Right cardiac atrium (tissue), 5 donors: ENCODE measurements around the gene TMEM258. TPM values are rescaled to one million over a fixed set of nuclear protein-coding genes. Genes with fewer than 3 reads are reported as not detected.

ENCODE experiments used
- ATAC-seq, 2 donors: fragments of 200-7000 bp; cut with Tn5 transposase; one replicate each; pipeline versions ENCODE4 v1.8.0 to v1.9.1; 2020; ENCODE audit warnings: moderate library complexity in 2 of 2, mild to moderate bottlenecking in 1 of 2
- DNase-seq, 3 donors: peaks; one replicate each; pipeline ENCODE4 v3.0.0-alpha.2; 2020
- H3K27ac ChIP-seq: one replicate; pipeline ENCODE4 v1.5.1; 2013; ENCODE audit warnings: mild to moderate bottlenecking, low read length, control low read depth, moderate library complexity
- H3K27me3 ChIP-seq: one replicate; pipeline ENCODE4 v1.6.1; 2013; ENCODE audit not compliant: control insufficient read depth, insufficient read depth
- H3K4me1 ChIP-seq: one replicate; pipeline ENCODE4 v1.6.1; 2013; ENCODE audit warnings: low read length; ENCODE audit not compliant: control insufficient read depth, insufficient read depth
- H3K4me3 ChIP-seq: one replicate; pipeline ENCODE4 v1.5.1; 2013; ENCODE audit warnings: low read length, control low read depth
- H3K9me3 ChIP-seq: one replicate; pipeline ENCODE4 v1.6.1; 2013; ENCODE audit warnings: low read length; ENCODE audit not compliant: control insufficient read depth
- WGBS: extraction: QIAGEN DNeasy Blood & Tissue Kit; methylation state at CpG from one replicate; pipeline ENCODE4 v1.1.7; 2013; 5-methylcytosine and 5-hydroxymethylcytosine counted together
- intact Hi-C, 4 donors: fragments of 100-400 bp; cut with DNase I; formaldehyde crosslinking; loops; one replicate each; pipeline versions ENCODE4 v1.11.0 to v1.14.0; 2022 to 2023
- polyA plus RNA-seq: library from polyadenylated mRNA; stranded (reverse); fragments of 200-250 nt; gene quantifications from one replicate; pipeline ENCODE4 v1.2.3, GENCODE V29; 2013
- total RNA-seq, 4 donors: library from RNA; stranded (reverse); fragmentation: NEBNext Ultra II Directional; extraction: Animal tissue kit (Norgen Biotek cat#: 25700); gene quantifications; one replicate each; pipeline ENCODE4 v1.2.1, GENCODE V29; 2021
- donor health status: healthy with polysubstance abuse.
- donor health status: DM: no; HTN: yes; CAD: no.
- donor health status: DM: no; HTN: no; CAD: no.
- donor health status: DM: no; HTN: yes; CAD: no; lungs with severe emphysema.
- donor health status: DM: yes; HTN: yes; CAD: no.

Gene TMEM258
- total and polyA plus RNA-seq, 5 donors, result 107 to 170 (median 113) TPM

DNA sequence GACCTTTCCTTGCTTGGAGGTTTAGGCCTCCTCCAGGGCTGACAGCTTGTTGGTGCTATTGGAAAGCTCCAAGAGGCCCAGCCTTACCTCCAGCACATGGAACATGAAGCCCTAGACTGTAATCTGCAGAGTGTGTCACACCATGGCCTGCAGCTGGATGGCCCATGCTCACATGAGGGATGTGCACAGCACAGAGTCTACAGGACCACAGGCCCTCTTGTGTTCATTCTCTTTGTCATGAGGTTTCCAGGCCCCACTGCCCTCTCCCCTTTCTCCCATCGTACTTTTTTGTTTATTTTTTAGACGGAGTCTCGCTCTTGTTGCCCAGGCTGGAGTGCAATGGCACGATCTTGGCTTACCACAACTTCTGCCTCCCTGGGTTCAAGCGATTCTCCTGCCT lies 14.4 kb upstream of the TMEM258 start:
- WGBS, result 90% methylated on average over 5 of the region's 5 CpGs
- ATAC-seq (no peak), DNase-seq (peak in 1 of 3 donors; percentile 3)
- no peaks in the 10 kb centered on the region for H3K9me3 ChIP-seq
- H3K27me3 ChIP-seq, result no peaks in the 10 kb centered on the region
- no peaks in the 10 kb centered on the region for H3K4me1 ChIP-seq
- H3K27ac ChIP-seq, result no peak overlapping the region
- no peak overlapping the region for H3K4me3 ChIP-seq
- intact Hi-C loops, result loop anchor here in 1 of 4 donors (10.0 kb wide), 1 partner anchor 268 kb away; no protein-coding TSS in a partner anchor

GRCh38 chr11:61805146-61805545 lies 12.7 kb upstream of the TMEM258 start:
- intact Hi-C loops, result loop anchor here in 1 of 4 donors (10.0 kb wide), 1 partner anchor 270 kb away; no protein-coding TSS in a partner anchor
- no peak for DNase-seq
- H3K4me1 ChIP-seq, result no peaks in the 10 kb centered on the region
- H3K27ac ChIP-seq, result no peak overlapping the region
- WGBS, result 90% methylated on average over 1 of the region's 1 CpG
- H3K4me3 ChIP-seq, result no peak overlapping the region
- ATAC-seq, result no peak
- H3K9me3 ChIP-seq, result no peaks in the 10 kb centered on the region
- H3K27me3 ChIP-seq, result no peaks in the 10 kb centered on the region

DNA sequence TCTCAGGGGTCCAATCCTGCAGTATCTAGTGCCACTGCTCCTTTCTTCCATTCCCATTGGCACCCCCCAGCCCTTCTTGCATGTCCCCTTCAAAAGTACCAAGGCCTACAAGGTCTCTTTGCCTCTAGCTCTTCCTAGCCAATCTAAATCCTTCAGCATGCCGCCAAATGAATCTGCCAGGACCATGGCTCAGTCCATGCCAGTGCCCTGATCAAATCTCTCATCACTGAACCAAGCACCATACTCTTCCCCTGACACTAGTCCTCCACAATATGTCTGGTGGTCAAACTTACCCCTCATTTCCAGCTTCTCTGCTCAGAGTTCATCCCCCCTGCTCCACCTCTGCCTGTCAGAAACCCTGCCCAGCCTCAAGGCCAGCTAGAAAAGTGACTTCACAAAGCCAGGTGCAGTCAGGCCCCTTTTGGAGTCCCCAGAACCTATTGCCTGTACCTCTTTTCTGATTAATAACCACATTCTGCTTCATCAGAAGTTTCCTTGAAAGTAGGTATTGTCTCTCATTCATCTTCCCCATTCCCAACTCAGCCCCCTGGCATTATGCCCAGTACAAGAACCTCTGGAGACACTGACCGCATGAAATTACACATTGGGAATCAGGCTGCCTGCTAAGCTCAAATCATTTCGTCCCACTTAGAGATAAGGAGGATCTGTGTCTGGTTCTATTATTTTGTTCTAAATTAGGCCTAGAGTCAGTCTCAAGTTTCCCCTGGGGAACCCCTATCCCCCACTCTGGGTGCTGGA lies 11.7 kb upstream of the TMEM258 start:
- DNase-seq (no peak), ATAC-seq (no peak)
- no peaks in the 10 kb centered on the region for H3K4me1 ChIP-seq
- H3K27ac ChIP-seq, result no peak overlapping the region
- no peak overlapping the region for H3K4me3 ChIP-seq
- no peaks in the 10 kb centered on the region for H3K27me3 ChIP-seq
- WGBS, result 47% methylated on average over 3 of the region's 3 CpGs
- intact Hi-C loops, result loop anchor here in 1 of 4 donors (10.0 kb wide), 1 partner anchor 271 kb away; no protein-coding TSS in a partner anchor
- H3K9me3 ChIP-seq, result no peaks in the 10 kb centered on the region

- Histone ChIP-seq H3K9me3 (no peaks in the 10 kb centered on the region), H3K4me3 (no peak overlapping the region), H3K4me1 (no peaks in the 10 kb centered on the region), H3K27me3 (no peaks in the 10 kb centered on the region), H3K27ac (no peak overlapping the region)
- no peak for ATAC-seq
- DNase-seq, result no peak
- 90% methylated on average over 6 of the region's 6 CpGs for WGBS
- intact Hi-C loops, result loop anchor here in 1 of 4 donors (10.0 kb wide), 1 partner anchor 272 kb away; no protein-coding TSS in a partner anchor
Measured at GRCh38 chr11:61802605-61803004, 10.2 kb upstream of the TMEM258 start.

GRCh38 chr11:61800331-61801281 lies 8.2 kb upstream of the TMEM258 start:
- no peaks in the 10 kb centered on the region for H3K4me1 ChIP-seq
- H3K4me3 ChIP-seq, result no peak overlapping the region
- DNase-seq (no peak), ATAC-seq (no peak)
- intact Hi-C loops, result loop anchor here in 1 of 4 donors (10.0 kb wide), 1 partner anchor 274 kb away; no protein-coding TSS in a partner anchor
- H3K9me3 ChIP-seq, result no peaks in the 10 kb centered on the region
- H3K27ac ChIP-seq, result no peak overlapping the region
- no peaks in the 10 kb centered on the region for H3K27me3 ChIP-seq
- 91% methylated on average over 3 of the region's 3 CpGs for WGBS

DNA sequence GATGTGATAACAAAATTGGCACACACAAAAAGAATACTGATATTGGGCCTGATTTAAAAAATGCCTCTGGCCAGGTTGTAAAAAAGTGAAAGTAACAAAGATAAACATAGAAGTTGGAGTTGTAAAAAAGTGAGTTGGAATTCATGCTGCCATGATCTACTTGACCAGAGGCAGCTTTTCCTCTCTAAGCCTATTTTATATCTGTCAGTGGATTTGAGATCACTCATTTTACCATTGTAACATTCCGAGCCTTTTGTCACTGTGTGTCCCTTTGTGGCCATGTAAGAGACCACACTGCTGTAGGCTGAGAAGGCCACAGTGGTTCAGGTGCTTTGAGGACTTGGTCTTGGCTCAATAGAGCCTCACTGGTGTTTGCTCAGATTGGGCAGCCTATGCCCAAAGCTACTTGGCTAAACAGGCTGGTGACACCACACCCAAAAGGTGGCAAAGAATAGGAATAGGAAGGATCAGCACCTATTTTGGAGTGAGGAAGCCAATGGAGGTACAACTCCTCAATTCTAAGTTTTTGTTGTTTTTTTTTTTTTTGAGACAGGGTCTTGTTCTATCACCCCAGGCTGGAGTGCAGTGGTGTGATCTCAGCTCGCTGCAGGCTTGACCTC lies 7.4 kb upstream of the TMEM258 start:
- Histone ChIP-seq H3K27me3 (no peaks in the 10 kb centered on the region), H3K9me3 (no peaks in the 10 kb centered on the region), H3K27ac (no peak overlapping the region), H3K4me1 (no peaks in the 10 kb centered on the region), H3K4me3 (no peak overlapping the region)
- DNase-seq (peak in 1 of 3 donors; percentile 2), ATAC-seq (no peak)
- intact Hi-C loops, result loop anchor here (5.0 to 10.0 kb wide), 6 partner anchors 95 to 308 kb away; partner anchors contain the start of gene FADS3 (in 1 of the 4)
- 98% methylated on average over 2 of the region's 2 CpGs for WGBS

DNA sequence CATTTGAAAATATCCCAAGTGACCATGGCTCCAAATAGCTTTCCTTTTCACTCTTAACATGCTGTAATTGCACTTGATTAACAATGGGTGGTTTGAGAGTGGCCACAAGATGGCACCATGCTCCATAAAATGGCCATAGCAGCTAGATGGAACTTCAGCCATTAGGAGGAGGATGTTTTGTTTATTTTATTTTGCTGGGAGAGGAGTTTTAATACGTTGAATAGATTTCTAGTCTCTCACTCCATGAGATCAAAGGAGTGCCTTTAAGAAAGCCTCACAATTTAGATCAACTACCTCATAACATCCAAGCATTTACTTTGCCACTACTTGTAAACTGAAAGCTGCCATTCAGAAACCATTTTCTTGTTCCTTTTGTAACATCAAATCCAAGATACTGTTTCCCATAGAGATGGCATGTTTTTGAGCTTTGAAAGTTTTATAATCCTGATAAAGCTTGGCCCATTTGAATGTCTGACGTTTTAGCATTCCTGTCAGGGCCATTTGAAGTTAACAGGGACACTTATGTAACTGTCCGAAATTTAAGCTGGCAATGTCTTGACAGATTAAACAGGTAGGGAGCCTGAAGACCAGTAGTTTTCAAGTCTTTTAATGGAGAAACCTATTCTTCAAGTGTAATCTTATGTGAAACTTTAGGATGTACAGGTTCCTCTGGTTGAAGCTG lies 5.0 kb upstream of the TMEM258 start:
- WGBS, result 26% methylated on average over 3 of the region's 3 CpGs
- peak in 1 of 2 donors; percentile 47 for ATAC-seq
- Histone ChIP-seq H3K27ac (no peak overlapping the region), H3K9me3 (no peaks in the 10 kb centered on the region), H3K4me3 (no peak overlapping the region), H3K4me1 (no peaks in the 10 kb centered on the region), H3K27me3 (no peaks in the 10 kb centered on the region)
- intact Hi-C loops, result loop anchor here (5.0 to 10.0 kb wide), 5 partner anchors 97 to 310 kb away; partner anchors contain the start of gene FADS3 (in 1 of the 4)
- DNase-seq, result peak; percentile 75 to 90 (median 83)

GRCh38 chr11:61795876-61796526 lies 3.6 kb upstream of the TMEM258 start:
- 92% methylated on average over 18 of the region's 18 CpGs for WGBS
- Histone ChIP-seq H3K9me3 (no peaks in the 10 kb centered on the region), H3K27me3 (no peaks in the 10 kb centered on the region), H3K4me1 (no peaks in the 10 kb centered on the region), H3K27ac (no peak overlapping the region), H3K4me3 (no peak overlapping the region)
- ATAC-seq (no peak), DNase-seq (peak in 1 of 3 donors; percentile 45)
- intact Hi-C loops, result loop anchor here (5.0 to 10.0 kb wide), 5 partner anchors 99 to 311 kb away; partner anchors contain the start of gene FADS3 (in 1 of the 4)

DNA sequence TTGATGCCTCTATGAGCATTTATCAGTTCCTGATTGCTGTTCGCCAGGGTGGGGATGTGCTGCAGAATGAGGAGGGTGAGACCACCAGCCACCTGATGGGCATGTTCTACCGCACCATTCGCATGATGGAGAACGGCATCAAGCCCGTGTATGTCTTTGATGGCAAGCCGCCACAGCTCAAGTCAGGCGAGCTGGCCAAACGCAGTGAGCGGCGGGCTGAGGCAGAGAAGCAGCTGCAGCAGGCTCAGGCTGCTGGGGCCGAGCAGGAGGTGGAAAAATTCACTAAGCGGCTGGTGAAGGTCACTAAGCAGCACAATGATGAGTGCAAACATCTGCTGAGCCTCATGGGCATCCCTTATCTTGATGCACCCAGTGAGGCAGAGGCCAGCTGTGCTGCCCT lies 3.1 kb upstream of the TMEM258 start:
- ATAC-seq, result no peak
- Histone ChIP-seq H3K4me1 (no peaks in the 10 kb centered on the region), H3K27me3 (no peaks in the 10 kb centered on the region), H3K27ac (no peak overlapping the region), H3K4me3 (no peak overlapping the region), H3K9me3 (no peaks in the 10 kb centered on the region)
- intact Hi-C loops, result loop anchor here (5.0 to 10.0 kb wide), 5 partner anchors 99 to 312 kb away; partner anchors contain the start of gene FADS3 (in 1 of the 4)
- 83% methylated on average over 12 of the region's 12 CpGs for WGBS
- peak in 1 of 3 donors; percentile 49 for DNase-seq
